OCI-LY7 (cell line): ENCODE measurements around the gene BCL7A. TPM values are rescaled to one million over a fixed set of nuclear protein-coding genes. Genes with fewer than 3 reads are reported as not detected.

ENCODE experiments used
- BruUV-seq: library from RNA; stranded (reverse); fragments of 400-500 nt; replicated peaks from 2 replicates; lab custom pipeline; 2021; lab: Mats Ljungman, UMichigan
- CTCF ChIA-PET: fragments of 300-600 bp; sonication (Branson Sonifier 250); formaldehyde crosslinking; loops from one replicate; lab custom pipeline; 2022; ENCODE audit warnings: antibody characterized with exemption; ENCODE audit not compliant: unreplicated experiment; lab: Charles Lee
- POLR2A ChIA-PET: fragments of 300-600 bp; sonication (Branson Sonifier 250); formaldehyde crosslinking; loops from one replicate; lab custom pipeline; 2022; ENCODE audit warnings: antibody characterized with exemption; lab: Charles Lee
- DNase-seq: peaks from one replicate; pipeline ENCODE4 v3.0.0-alpha.2; 2015; ENCODE audit warnings: low spot score
- H2AFZ ChIP-seq: fragments of 200-600 bp; sonication (generic), shearing (Covaris generic); 2 replicates; pipeline ENCODE4 v1.6.1; 2014; ENCODE audit warnings: mild to moderate bottlenecking, antibody characterized with exemption, low read length, moderate library complexity
- H3K27ac ChIP-seq: fragments of 200-600 bp; sonication (generic); 2 replicates; pipeline ENCODE4 v1.5.1; 2014; ENCODE audit warnings: mixed run types, low read depth, mild to moderate bottlenecking, moderate library complexity, low read length, inconsistent platforms; ENCODE audit not compliant: poor library complexity, severe bottlenecking
- H3K36me3 ChIP-seq: fragments of 200-600 bp; sonication (generic); 2 replicates; pipeline ENCODE4 v1.6.1; 2014; ENCODE audit warnings: mild to moderate bottlenecking, antibody characterized with exemption, low read length, moderate library complexity, mixed read lengths; ENCODE audit not compliant: insufficient read depth
- H3K4me1 ChIP-seq: fragments of 200-600 bp; sonication (generic); 2 replicates; pipeline ENCODE4 v1.5.1; 2014; ENCODE audit warnings: mild to moderate bottlenecking, low read length; ENCODE audit not compliant: insufficient read depth, poor library complexity, severe bottlenecking
- H3K4me2 ChIP-seq: fragments of 200-600 bp; sonication (generic); 2 replicates; pipeline ENCODE4 v1.6.1; 2014; ENCODE audit warnings: mild to moderate bottlenecking, low read length
- H3K4me3 ChIP-seq: fragments of 200-600 bp; sonication (generic); 2 replicates; pipeline ENCODE4 v1.5.1; 2014; ENCODE audit warnings: mild to moderate bottlenecking, low read depth, low read length; ENCODE audit not compliant: poor library complexity, severe bottlenecking
- H3K79me2 ChIP-seq: fragments of 200-600 bp; sonication (generic); 2 replicates; pipeline ENCODE4 v1.6.1; 2016; ENCODE audit warnings: low read depth, mild to moderate bottlenecking, low read length, moderate library complexity, mixed read lengths; ENCODE audit not compliant: insufficient read depth
- H3K9me2 ChIP-seq: fragments of 200-600 bp; sonication (generic); 2 replicates; pipeline ENCODE4 v1.6.1; 2016; ENCODE audit warnings: mild to moderate bottlenecking, low read length, mixed read lengths; ENCODE audit not compliant: insufficient read depth
- H3K9me3 ChIP-seq: fragments of 200-600 bp; sonication (generic); 2 replicates; pipeline ENCODE4 v1.6.1; 2014; ENCODE audit warnings: mild to moderate bottlenecking, mixed run types, low read length, mixed read lengths
- H4K20me1 ChIP-seq: fragments of 200-600 bp; sonication (generic); 2 replicates; pipeline ENCODE4 v1.6.1; 2014; ENCODE audit warnings: mild to moderate bottlenecking, antibody characterized with exemption, low read length, moderate library complexity, mixed read lengths; ENCODE audit not compliant: insufficient read depth
- EZH2phosphoT487 ChIP-seq: fragments of 200-600 bp; sonication (generic); IDR thresholded peaks from 2 replicates; pipeline ENCODE4 v1.6.1; 2018; ENCODE audit warnings: low read depth, borderline replicate concordance, mild to moderate bottlenecking, mixed run types, antibody characterized with exemption, low read length, moderate library complexity, mixed read lengths
- intact Hi-C: fragments of 100-400 bp; cut with micrococcal nuclease; formaldehyde crosslinking; loops from one replicate; pipeline ENCODE4 v1.10.0; 2022; ENCODE audit not compliant: unreplicated experiment
- total RNA-seq, 2 experiments: library from RNA; depleted of rRNA in 1 of 2; stranded (reverse); fragments of >200 nt in 1 of 2; shearing (Covaris generic) in 1 of 2; gene quantifications; 2 replicates each; pipeline ENCODE4 v1.2.3, GENCODE V29; 2014 to 2022
- TF ChIP-seq, protein P1 (sequence below): fragments of 200-600 bp; sonication (generic); conservative IDR thresholded peaks from 2 replicates; pipeline ENCODE4 v1.5.1; 2014; ENCODE audit warnings: mild to moderate bottlenecking, antibody characterized with exemption, low read length, moderate library complexity, mixed read lengths

BCL7A gene
- total RNA-seq, 2 experiments from 2014 or later, result 76.2 to 84.7 TPM

DNA sequence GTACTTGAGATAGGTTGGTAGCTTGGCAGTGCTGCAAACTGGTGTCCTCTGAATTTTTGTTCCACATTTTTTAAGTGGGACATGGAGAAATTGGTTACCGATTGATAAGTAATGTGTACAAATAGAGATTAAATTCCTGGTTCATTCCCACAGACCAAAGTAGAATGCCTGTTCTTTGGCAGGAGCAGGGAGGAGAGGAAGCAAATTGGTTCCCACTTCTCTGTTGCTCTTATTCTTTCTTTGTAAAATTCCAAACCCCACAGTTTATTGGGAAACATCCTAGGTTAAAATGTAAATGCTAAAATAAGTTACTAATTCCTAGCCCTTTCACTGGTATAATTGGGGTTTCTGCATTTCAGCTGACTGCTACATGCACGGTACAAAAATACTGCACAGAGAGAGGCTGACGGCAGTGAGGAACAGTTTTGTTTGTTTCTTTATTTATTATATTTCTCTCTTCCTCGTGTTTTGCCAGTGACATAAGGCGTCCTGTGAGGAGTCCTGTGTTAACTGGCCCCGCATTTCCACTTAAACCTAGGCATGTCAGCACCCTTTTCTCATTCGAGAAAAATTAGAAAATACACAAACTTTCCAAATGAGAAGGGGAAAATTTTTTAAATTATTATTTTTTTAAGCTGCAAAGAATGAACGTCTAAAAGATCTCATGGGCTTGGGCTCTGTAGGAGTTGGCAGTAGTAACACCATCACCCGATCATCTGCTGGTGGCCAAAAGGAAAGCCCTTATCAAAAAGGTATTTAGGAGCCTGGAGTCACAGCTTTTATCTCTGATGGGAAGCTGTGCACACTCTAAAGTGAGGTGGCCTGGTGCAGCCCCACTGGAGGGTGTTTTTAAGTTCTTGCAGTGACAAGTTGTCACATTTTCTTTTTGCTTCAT is 25.4 kb upstream of the BCL7A start:
- ChIA-PET POLR2A (interaction anchor here (0.6 to 2.1 kb wide), 6 partner anchors 10 to 23 kb away, joined by 4 to 12 read pairs (median 4); no protein-coding TSS in a partner anchor), CTCF (no interaction called here)

DNA sequence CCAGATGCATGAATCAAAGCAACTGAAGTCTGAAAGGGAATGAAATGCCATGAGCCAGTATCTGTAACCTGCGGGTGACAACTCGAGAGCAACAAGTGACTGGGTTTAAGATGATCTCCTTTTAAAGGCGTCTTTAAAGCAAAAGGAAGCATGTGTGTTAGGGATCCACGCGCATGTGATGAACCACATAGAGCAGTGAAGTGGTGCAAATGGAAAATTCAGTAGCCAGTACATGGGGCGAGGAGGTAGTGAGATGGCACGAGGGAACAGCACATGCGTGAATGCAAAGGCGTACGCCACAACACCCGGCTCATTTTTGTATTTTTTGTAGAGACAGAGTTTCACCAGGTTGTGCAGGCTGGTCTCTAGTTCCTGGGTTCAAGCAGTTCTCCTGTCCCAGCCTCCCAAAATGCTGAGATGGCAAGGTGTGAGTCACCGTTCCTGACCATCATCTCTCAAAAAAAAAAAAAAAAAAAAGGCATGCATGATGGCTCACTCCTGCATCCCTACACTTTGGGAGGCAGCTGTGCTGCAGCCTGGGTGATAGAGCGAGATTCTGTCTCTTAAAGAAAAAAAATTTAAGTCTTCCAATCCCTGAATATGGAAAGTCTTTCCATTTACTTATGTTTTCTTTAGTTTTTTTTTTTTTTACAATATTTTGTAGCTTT is 24.6 kb upstream of the BCL7A start:
- ChIA-PET POLR2A (interaction anchor here (0.6 to 2.2 kb wide), 6 partner anchors 9 to 24 kb away, joined by 3 to 12 read pairs (median 4); no protein-coding TSS in a partner anchor), CTCF (no interaction called here)
- no peak for DNase-seq
- intact Hi-C loops, result no loop called here
- TF ChIP-seq EZH2phosphoT487, result no peak
- TF ChIP-seq, protein P1, sequence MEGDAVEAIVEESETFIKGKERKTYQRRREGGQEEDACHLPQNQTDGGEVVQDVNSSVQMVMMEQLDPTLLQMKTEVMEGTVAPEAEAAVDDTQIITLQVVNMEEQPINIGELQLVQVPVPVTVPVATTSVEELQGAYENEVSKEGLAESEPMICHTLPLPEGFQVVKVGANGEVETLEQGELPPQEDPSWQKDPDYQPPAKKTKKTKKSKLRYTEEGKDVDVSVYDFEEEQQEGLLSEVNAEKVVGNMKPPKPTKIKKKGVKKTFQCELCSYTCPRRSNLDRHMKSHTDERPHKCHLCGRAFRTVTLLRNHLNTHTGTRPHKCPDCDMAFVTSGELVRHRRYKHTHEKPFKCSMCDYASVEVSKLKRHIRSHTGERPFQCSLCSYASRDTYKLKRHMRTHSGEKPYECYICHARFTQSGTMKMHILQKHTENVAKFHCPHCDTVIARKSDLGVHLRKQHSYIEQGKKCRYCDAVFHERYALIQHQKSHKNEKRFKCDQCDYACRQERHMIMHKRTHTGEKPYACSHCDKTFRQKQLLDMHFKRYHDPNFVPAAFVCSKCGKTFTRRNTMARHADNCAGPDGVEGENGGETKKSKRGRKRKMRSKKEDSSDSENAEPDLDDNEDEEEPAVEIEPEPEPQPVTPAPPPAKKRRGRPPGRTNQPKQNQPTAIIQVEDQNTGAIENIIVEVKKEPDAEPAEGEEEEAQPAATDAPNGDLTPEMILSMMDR, result no peak
- Histone ChIP-seq H3K9me2 (no peaks in the 10 kb centered on the region), H3K4me3 (peak overlapping the region; percentile 28), H3K36me3 (peaks cover 50% of the 10 kb centered on the region), H2AFZ (peak overlapping the region; percentile 43; the same call in 1 of the 2 replicates), H3K27ac (peak overlapping the region; percentile 73), H3K79me2 (peaks cover 58% of the 10 kb centered on the region), H3K4me1 (peaks cover 57% of the 10 kb centered on the region), H4K20me1 (no peaks in the 10 kb centered on the region), H3K9me3 (peaks cover 30% of the 10 kb centered on the region), H3K4me2 (peak overlapping the region; percentile 76)
- no TSS peak for BruUV-seq

More for the DNA sequence above, 25.4 kb upstream of the BCL7A start:
- Histone ChIP-seq H3K4me1 (peaks cover 57% of the 10 kb centered on the region), H3K4me2 (peak overlapping the region; percentile 76), H3K79me2 (peaks cover 51% of the 10 kb centered on the region; the same call in 1 of the 2 replicates), H3K36me3 (peaks cover 50% of the 10 kb centered on the region), H3K27ac (peak overlapping the region; percentile 73), H3K4me3 (peak overlapping the region; percentile 28), H2AFZ (peak overlapping the region; percentile 43; the same call in 1 of the 2 replicates), H3K9me2 (no peaks in the 10 kb centered on the region), H3K9me3 (peaks cover 24% of the 10 kb centered on the region), H4K20me1 (no peaks in the 10 kb centered on the region)
- no peak for DNase-seq
- TF ChIP-seq EZH2phosphoT487, result no peak
- TF ChIP-seq, protein P1, result no peak
- intact Hi-C loops, result no loop called here
- TSS peak; percentile 7 for BruUV-seq
